Measurements from ENCODE around the gene ACY1.

The ACY1 gene

GRCh38 chr3:51935886-51936755 is 47.2 kb upstream of the ACY1 start (continued):
- TF ChIP-seq, protein P1, sequence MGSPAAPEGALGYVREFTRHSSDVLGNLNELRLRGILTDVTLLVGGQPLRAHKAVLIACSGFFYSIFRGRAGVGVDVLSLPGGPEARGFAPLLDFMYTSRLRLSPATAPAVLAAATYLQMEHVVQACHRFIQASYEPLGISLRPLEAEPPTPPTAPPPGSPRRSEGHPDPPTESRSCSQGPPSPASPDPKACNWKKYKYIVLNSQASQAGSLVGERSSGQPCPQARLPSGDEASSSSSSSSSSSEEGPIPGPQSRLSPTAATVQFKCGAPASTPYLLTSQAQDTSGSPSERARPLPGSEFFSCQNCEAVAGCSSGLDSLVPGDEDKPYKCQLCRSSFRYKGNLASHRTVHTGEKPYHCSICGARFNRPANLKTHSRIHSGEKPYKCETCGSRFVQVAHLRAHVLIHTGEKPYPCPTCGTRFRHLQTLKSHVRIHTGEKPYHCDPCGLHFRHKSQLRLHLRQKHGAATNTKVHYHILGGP (tag by site-specific recombination; IDR thresholded peaks at IDR 0.05) = no peak
- no peak for TF ChIP-seq ZNF600 (tag by site-specific recombination; IDR thresholded peaks at IDR 0.05)
- TF ChIP-seq, protein P2, sequence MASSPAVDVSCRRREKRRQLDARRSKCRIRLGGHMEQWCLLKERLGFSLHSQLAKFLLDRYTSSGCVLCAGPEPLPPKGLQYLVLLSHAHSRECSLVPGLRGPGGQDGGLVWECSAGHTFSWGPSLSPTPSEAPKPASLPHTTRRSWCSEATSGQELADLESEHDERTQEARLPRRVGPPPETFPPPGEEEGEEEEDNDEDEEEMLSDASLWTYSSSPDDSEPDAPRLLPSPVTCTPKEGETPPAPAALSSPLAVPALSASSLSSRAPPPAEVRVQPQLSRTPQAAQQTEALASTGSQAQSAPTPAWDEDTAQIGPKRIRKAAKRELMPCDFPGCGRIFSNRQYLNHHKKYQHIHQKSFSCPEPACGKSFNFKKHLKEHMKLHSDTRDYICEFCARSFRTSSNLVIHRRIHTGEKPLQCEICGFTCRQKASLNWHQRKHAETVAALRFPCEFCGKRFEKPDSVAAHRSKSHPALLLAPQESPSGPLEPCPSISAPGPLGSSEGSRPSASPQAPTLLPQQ (tag by site-specific recombination; IDR thresholded peaks at IDR 0.05) = no peak
- TF ChIP-seq ZNF37A (tag by site-specific recombination; IDR thresholded peaks at IDR 0.05) = no peak
- TF ChIP-seq ZNF18 (tag by site-specific recombination; IDR thresholded peaks at IDR 0.05) = no peak
- no peak for TF ChIP-seq SETDB1 (IDR thresholded peaks at IDR 0.05; ENCODE audit: insufficient read length, low read length)
- TF ChIP-seq BCL11B (tag by site-specific recombination; IDR thresholded peaks at IDR 0.05; ENCODE audit: low read depth) = no peak

- CTCF ChIA-PET = interaction anchor here (0.6 kb wide), 1 partner anchor 10 kb away, joined by 6 read pairs; no protein-coding TSS in a partner anchor
- POLR2A ChIA-PET = no interaction called here
- no peaks in the 10 kb centered on the region; the same call in 1 of the 2 replicates for H3K4me1 ChIP-seq (ENCODE audit: control insufficient read depth, insufficient read depth, low read length)
- TF ChIP-seq ZNF629 (tag by site-specific recombination; IDR thresholded peaks at IDR 0.05) = peak; percentile 28; the same call in 1 of the 2 replicates
- TF ChIP-seq TCF7L2 (IDR thresholded peaks at IDR 0.05; ENCODE audit: borderline replicate concordance, low read depth, low read length) = no peak
- TF ChIP-seq KLF1 (tag by site-specific recombination; IDR thresholded peaks at IDR 0.05) = 0 out of 2 replicates have a peak, but pooled peaks have one; percentile 17
- H3K27ac ChIP-seq (ENCODE audit: extremely low read depth, low read depth, low read length) = no peak overlapping the region
- H3K36me3 ChIP-seq (ENCODE audit: control insufficient read depth in 2 of 2, insufficient read depth in 1 of 2, low read length in 2 of 2) = peaks cover 0 to 61% of the 10 kb centered on the region in 2 experiments; a peak in 1 of 3 replicates
- H3K4me3 ChIP-seq (ENCODE audit: low read depth, low read length) = no peak overlapping the region
- no peaks in the 10 kb centered on the region for H3K9me3 ChIP-seq (ENCODE audit: control insufficient read depth, insufficient read depth, low read depth, low read length)
Measured at GRCh38 chr3:51937014-51937413, 46.3 kb upstream of the ACY1 start.

DNA sequence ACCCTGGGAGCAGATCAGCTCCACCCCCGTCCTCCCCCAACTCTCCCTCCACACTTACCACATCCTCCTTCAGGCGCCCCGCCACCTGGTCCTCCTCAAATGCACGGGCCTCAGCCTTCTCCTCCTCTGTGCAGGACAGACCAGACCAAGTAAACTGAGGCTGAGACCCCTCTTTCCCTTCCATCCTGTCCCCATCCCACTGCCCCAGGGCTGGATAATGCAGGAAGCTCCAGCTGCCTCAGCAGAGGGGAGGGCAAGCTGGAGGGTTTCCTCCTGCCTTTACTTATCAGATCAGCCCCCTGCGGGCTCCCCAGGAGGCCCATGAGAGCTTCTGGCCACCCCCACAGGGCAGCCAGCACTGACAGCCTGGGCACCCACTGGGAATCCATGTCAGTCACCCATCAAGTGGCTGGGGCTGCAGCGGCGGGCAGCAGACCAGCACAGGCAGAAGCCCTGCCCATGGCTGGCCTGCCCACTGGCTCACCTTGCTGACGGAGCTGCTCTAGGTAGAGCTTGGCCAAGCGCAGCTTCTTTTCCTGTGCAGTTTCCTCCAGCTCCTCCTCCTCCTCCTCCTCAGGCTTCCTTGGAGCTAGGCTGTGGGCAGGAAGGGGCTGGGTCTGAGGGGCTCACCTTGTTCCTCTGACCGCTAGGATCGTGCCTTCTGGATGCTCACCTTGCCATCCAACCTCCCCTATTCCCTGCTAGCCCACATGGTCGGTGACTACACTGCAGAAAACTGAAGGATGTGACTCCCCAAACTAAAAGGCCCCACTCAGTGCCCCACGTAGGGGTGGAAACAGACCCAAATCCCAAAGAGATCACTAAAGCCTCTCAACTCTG is 45.5 kb upstream of the ACY1 start:
- ChIA-PET CTCF (interaction anchor here (0.6 kb wide), 1 partner anchor 11 kb away, joined by 6 read pairs; no protein-coding TSS in a partner anchor), POLR2A (no interaction called here)
- H3K9me3 ChIP-seq (ENCODE audit: control insufficient read depth, insufficient read depth, low read depth, low read length) = no peaks in the 10 kb centered on the region
- peaks cover 4% of the 10 kb centered on the region for H3K4me1 ChIP-seq (ENCODE audit: control insufficient read depth, insufficient read depth, low read length)
- no peak overlapping the region for H3K27ac ChIP-seq (ENCODE audit: extremely low read depth, low read depth, low read length)
- TF ChIP-seq ZNF514 (tag by site-specific recombination; IDR thresholded peaks at IDR 0.05) = no peak
- peak; percentile 69 for TF ChIP-seq GLIS1 (tag by site-specific recombination; IDR thresholded peaks at IDR 0.05)
- peak; percentile 79 for TF ChIP-seq ZIC2 (tag by site-specific recombination; IDR thresholded peaks at IDR 0.05)
- no peak overlapping the region for H3K4me3 ChIP-seq (ENCODE audit: low read depth, low read length)
- peaks cover 0 to 58% of the 10 kb centered on the region in 2 experiments; a peak in 1 of 3 replicates for H3K36me3 ChIP-seq (ENCODE audit: control insufficient read depth in 2 of 2, insufficient read depth in 1 of 2, low read length in 2 of 2)

Data from HEK293 (cell line).